ENCODE measurements around the gene RECK. TPM values are rescaled to one million over a fixed set of nuclear protein-coding genes. Genes with fewer than 3 reads are reported as not detected.

RECK gene
- total RNA-seq, 1 experiment from 2014 or later: 2.1 TPM

GRCh38 chr9:36163786-36164170 lies 127.1 kb downstream of the RECK start:
- Histone ChIP-seq H3K4me2 (no peak overlapping the region), H3K27me3 (ENCODE audit: insufficient read depth, low read depth) (no peaks in the 10 kb centered on the region), H3K4me3 (no peak overlapping the region), H2AFZ (no peak overlapping the region), H3K9me3 (ENCODE audit: insufficient read depth, low read depth) (no peaks in the 10 kb centered on the region), H3F3A (ENCODE audit: insufficient read depth, low read depth) (no peaks in the 10 kb centered on the region), H3K79me2 (ENCODE audit: low read depth) (no peaks in the 10 kb centered on the region), H3K36me3 (ENCODE audit: low read depth) (no peaks in the 10 kb centered on the region), H3K4me1 (replicated peaks; ENCODE audit: insufficient read depth) (peaks cover 14% of the 10 kb centered on the region), H3K27ac (no peak overlapping the region), H3K9me2 (ENCODE audit: insufficient read depth) (no peaks in the 10 kb centered on the region), H4K20me1 (ENCODE audit: insufficient read depth) (no peaks in the 10 kb centered on the region)
- no TSS peak for BruUV-seq (replicated peaks)
- POLR2A ChIA-PET (ENCODE audit: unreplicated experiment): no interaction called here
- TF ChIP-seq EZH2 (IDR thresholded peaks at IDR 0.05; ENCODE audit: low read depth): no peak
- TF ChIP-seq, protein P1, sequence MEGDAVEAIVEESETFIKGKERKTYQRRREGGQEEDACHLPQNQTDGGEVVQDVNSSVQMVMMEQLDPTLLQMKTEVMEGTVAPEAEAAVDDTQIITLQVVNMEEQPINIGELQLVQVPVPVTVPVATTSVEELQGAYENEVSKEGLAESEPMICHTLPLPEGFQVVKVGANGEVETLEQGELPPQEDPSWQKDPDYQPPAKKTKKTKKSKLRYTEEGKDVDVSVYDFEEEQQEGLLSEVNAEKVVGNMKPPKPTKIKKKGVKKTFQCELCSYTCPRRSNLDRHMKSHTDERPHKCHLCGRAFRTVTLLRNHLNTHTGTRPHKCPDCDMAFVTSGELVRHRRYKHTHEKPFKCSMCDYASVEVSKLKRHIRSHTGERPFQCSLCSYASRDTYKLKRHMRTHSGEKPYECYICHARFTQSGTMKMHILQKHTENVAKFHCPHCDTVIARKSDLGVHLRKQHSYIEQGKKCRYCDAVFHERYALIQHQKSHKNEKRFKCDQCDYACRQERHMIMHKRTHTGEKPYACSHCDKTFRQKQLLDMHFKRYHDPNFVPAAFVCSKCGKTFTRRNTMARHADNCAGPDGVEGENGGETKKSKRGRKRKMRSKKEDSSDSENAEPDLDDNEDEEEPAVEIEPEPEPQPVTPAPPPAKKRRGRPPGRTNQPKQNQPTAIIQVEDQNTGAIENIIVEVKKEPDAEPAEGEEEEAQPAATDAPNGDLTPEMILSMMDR (conservative IDR thresholded peaks at IDR 0.05): no peak
- intact Hi-C loops (cut with micrococcal nuclease; ENCODE audit: unreplicated experiment): no loop called here
- DNase-seq: no peak
- CTCF ChIA-PET: interaction anchor here (0.6 kb wide), 1 partner anchor 337 kb away, joined by 3 read pairs; no protein-coding TSS in a partner anchor

- peaks cover 10% of the 10 kb centered on the region for H3K4me1 ChIP-seq (replicated peaks; ENCODE audit: insufficient read depth)
- H3K4me3 ChIP-seq: no peak overlapping the region
- H3K9me2 ChIP-seq (ENCODE audit: insufficient read depth): no peaks in the 10 kb centered on the region
- H2AFZ ChIP-seq: no peak overlapping the region
- no peaks in the 10 kb centered on the region for H3K27me3 ChIP-seq (ENCODE audit: insufficient read depth, low read depth)
- POLR2A ChIA-PET (ENCODE audit: unreplicated experiment): no interaction called here
- H3K79me2 ChIP-seq (ENCODE audit: low read depth): no peaks in the 10 kb centered on the region
- TF ChIP-seq, protein P1 (conservative IDR thresholded peaks at IDR 0.05): no peak
- no peak for TF ChIP-seq EZH2 (IDR thresholded peaks at IDR 0.05; ENCODE audit: low read depth)
- CTCF ChIA-PET: interaction anchor here (0.6 kb wide), 1 partner anchor 16 kb away, joined by 3 read pairs; no protein-coding TSS in a partner anchor
- intact Hi-C loops (cut with micrococcal nuclease; ENCODE audit: unreplicated experiment): no loop called here
- no peak overlapping the region for H3K4me2 ChIP-seq
- no peaks in the 10 kb centered on the region for H4K20me1 ChIP-seq (ENCODE audit: insufficient read depth)
- H3F3A ChIP-seq (ENCODE audit: insufficient read depth, low read depth): no peaks in the 10 kb centered on the region
- H3K36me3 ChIP-seq (ENCODE audit: low read depth): no peaks in the 10 kb centered on the region
- H3K27ac ChIP-seq: no peak overlapping the region
- no TSS peak for BruUV-seq (replicated peaks)
- no peak for DNase-seq
- H3K9me3 ChIP-seq (ENCODE audit: insufficient read depth, low read depth): no peaks in the 10 kb centered on the region
Measured at GRCh38 chr9:36164372-36164771, 127.7 kb downstream of the RECK start.

DNA sequence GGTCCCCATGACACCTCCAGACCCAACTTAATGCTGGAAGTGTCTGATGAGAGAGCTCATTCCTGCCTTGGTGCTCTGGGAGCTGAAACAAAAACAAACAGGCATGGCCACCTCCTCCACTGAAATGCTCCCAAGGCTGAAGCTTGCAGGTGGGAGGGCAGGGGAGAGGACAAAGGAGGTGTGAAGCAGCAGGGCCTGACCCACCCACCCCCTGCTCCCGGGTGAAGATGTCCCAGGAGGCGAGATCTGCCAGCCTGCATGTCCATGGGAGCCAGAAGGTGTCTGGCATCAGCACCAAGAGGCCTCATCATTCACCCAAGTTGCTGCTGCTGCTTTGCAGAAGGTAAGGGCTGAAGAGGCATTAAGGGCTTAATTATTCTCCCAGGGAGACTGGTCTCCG lies 128.3 kb downstream of the RECK start:
- Histone ChIP-seq H3K9me3 (ENCODE audit: insufficient read depth, low read depth) (no peaks in the 10 kb centered on the region), H3K79me2 (ENCODE audit: low read depth) (no peaks in the 10 kb centered on the region), H3K4me1 (replicated peaks; ENCODE audit: insufficient read depth) (0 out of 2 replicates have a peak, but pooled peaks cover 5% of the 10 kb centered on the region), H3F3A (ENCODE audit: insufficient read depth, low read depth) (no peaks in the 10 kb centered on the region), H4K20me1 (ENCODE audit: insufficient read depth) (no peaks in the 10 kb centered on the region), H3K9me2 (ENCODE audit: insufficient read depth) (no peaks in the 10 kb centered on the region), H3K36me3 (ENCODE audit: low read depth) (no peaks in the 10 kb centered on the region), H3K27ac (no peak overlapping the region), H3K27me3 (ENCODE audit: insufficient read depth, low read depth) (no peaks in the 10 kb centered on the region), H2AFZ (no peak overlapping the region), H3K4me2 (no peak overlapping the region), H3K4me3 (no peak overlapping the region)
- intact Hi-C loops (cut with micrococcal nuclease; ENCODE audit: unreplicated experiment): loop anchor here (5.0 kb wide), 1 partner anchor 143 kb away; no protein-coding TSS in a partner anchor
- DNase-seq: no peak
- CTCF ChIA-PET: interaction anchor here (0.6 kb wide), 1 partner anchor 17 kb away, joined by 3 read pairs; no protein-coding TSS in a partner anchor
- TF ChIP-seq, protein P1 (conservative IDR thresholded peaks at IDR 0.05): no peak
- no peak for TF ChIP-seq EZH2 (IDR thresholded peaks at IDR 0.05; ENCODE audit: low read depth)
- BruUV-seq (replicated peaks): no TSS peak
- POLR2A ChIA-PET (ENCODE audit: unreplicated experiment): no interaction called here

Data from PC-9 (cell line).